ENCODE data around the gene NTNG1.

The NTNG1 gene

GRCh38 chr1:107450899-107451664 is 310.2 kb downstream of the NTNG1 start:
- TF ChIP-seq SIN3A (IDR thresholded peaks at IDR 0.05; ENCODE audit: borderline replicate concordance, insufficient read depth, low read length) (no peak), POLR2AphosphoS5 (IDR thresholded peaks at IDR 0.05; ENCODE audit: low read depth, low read length) (no peak), REST (IDR thresholded peaks at IDR 0.05; ENCODE audit: insufficient read depth in 1 of 2, low read depth in 2 of 2, low read length in 2 of 2) (no peak), TAF1 (IDR thresholded peaks at IDR 0.05; ENCODE audit: borderline replicate concordance, insufficient read depth, low read length) (no peak), FOXP2 (optimal IDR thresholded peaks at IDR 0.05; ENCODE audit: borderline replicate concordance, extremely low read depth, extremely low read length, insufficient read depth) (no peak)

DNA sequence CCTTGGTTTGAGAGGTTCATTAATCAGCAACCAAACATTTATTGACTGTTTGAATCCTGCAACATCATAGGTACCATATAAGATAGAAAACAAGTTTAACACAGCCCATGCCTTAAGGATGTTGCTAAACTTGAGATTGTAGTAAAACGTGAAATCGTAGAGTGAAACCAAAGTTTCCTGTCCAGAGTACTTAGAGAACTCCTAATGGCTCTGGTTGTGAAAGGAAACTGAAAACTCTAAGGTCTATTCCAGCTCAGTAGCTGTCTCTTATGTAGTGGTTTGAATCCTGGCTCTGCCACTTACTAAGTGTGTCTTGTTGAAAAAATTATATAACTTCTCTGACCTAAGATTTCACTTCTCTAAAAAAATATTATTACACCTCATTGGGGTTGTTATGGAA is 310.9 kb downstream of the NTNG1 start:
- no peak for TF ChIP-seq TAF1 (IDR thresholded peaks at IDR 0.05; ENCODE audit: borderline replicate concordance, insufficient read depth, low read length)
- no peak for TF ChIP-seq REST (IDR thresholded peaks at IDR 0.05; ENCODE audit: insufficient read depth in 1 of 2, low read depth in 2 of 2, low read length in 2 of 2)
- TF ChIP-seq POLR2AphosphoS5 (IDR thresholded peaks at IDR 0.05; ENCODE audit: low read depth, low read length), result no peak
- no peak for TF ChIP-seq FOXP2 (optimal IDR thresholded peaks at IDR 0.05; ENCODE audit: borderline replicate concordance, extremely low read depth, extremely low read length, insufficient read depth)
- TF ChIP-seq SIN3A (IDR thresholded peaks at IDR 0.05; ENCODE audit: borderline replicate concordance, insufficient read depth, low read length), result no peak

DNA sequence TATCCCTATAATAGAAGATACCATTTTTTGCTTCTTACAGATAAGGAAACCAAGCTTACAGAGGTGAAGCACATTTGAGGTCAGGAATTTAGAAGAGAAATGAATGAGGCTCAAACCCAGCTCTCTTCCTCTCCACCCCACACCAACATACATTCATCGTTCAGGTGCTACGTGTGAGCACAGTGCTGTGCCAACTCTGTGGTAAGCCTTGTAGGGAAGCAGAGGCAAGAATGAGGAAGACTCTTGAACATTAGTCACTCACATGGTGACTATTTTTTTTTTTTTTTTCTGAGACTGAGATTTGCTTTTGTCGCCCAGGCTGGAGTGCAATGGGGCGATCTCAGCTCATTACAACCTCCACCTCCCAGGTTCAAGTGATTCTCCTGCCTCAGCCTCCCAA is 314.0 kb downstream of the NTNG1 start:
- no peak for TF ChIP-seq POLR2AphosphoS5 (IDR thresholded peaks at IDR 0.05; ENCODE audit: low read depth, low read length)
- no peak for TF ChIP-seq TAF1 (IDR thresholded peaks at IDR 0.05; ENCODE audit: borderline replicate concordance, insufficient read depth, low read length)
- no peak for TF ChIP-seq SIN3A (IDR thresholded peaks at IDR 0.05; ENCODE audit: borderline replicate concordance, insufficient read depth, low read length)
- no peak for TF ChIP-seq REST (IDR thresholded peaks at IDR 0.05; ENCODE audit: insufficient read depth in 1 of 2, low read depth in 2 of 2, low read length in 2 of 2)
- no peak for TF ChIP-seq FOXP2 (optimal IDR thresholded peaks at IDR 0.05; ENCODE audit: borderline replicate concordance, extremely low read depth, extremely low read length, insufficient read depth)

GRCh38 chr1:107457989-107458388 is 317.1 kb downstream of the NTNG1 start:
- TF ChIP-seq POLR2AphosphoS5 (IDR thresholded peaks at IDR 0.05; ENCODE audit: low read depth, low read length), result no peak
- TF ChIP-seq FOXP2 (optimal IDR thresholded peaks at IDR 0.05; ENCODE audit: borderline replicate concordance, extremely low read depth, extremely low read length, insufficient read depth), result no peak
- no peak for TF ChIP-seq TAF1 (IDR thresholded peaks at IDR 0.05; ENCODE audit: borderline replicate concordance, insufficient read depth, low read length)
- TF ChIP-seq SIN3A (IDR thresholded peaks at IDR 0.05; ENCODE audit: borderline replicate concordance, insufficient read depth, low read length), result no peak
- TF ChIP-seq REST (IDR thresholded peaks at IDR 0.05; ENCODE audit: insufficient read depth in 1 of 2, low read depth in 2 of 2, low read length in 2 of 2), result no peak
